Stimulated activated CD4-positive, alpha-beta T cell treated with anti-CD3 and anti-CD28 coated beads, Interleukin-2, amount 100 ng/mL, for 48 hours (primary cell): Measurements from ENCODE around the gene CES3.
A peak's percentile ranks its signal among the peaks of the same experiment; 100 is the strongest.

ENCODE experiments used
- DNase-seq, 2 donors: peaks; one replicate each; pipeline ENCODE4 v3.0.0-alpha.2; 2020

CES3 gene

DNA sequence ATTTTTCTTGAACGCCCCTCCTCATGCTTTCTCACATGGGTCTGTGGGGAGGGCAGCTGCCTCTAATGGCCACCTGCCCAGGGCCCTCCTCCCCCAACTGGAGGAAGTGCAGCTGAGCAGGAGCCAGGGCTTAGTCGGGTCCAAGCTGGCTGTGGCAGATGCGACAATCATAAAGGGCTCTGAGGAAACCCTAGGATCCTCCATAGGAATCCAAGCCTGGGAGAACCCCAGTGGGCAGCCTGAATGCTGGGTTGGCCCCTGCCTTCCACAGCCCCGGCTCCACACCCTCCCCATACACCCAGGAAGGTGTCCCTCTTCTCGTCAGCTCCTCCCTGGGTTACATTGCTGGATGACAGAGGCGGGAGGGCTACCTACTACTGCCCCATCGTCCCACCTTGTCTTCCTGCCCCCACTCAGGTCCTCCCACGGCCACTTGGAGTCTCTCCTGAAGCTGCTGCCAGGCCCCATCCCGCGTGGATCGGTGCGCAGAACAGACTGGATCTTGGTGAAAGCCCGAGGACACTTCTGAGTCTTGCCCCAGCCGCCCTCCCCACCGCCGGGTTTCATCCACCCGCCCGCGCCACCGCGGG is 52.3 kb downstream of the CES3 start:
- no peak for DNase-seq

DNA sequence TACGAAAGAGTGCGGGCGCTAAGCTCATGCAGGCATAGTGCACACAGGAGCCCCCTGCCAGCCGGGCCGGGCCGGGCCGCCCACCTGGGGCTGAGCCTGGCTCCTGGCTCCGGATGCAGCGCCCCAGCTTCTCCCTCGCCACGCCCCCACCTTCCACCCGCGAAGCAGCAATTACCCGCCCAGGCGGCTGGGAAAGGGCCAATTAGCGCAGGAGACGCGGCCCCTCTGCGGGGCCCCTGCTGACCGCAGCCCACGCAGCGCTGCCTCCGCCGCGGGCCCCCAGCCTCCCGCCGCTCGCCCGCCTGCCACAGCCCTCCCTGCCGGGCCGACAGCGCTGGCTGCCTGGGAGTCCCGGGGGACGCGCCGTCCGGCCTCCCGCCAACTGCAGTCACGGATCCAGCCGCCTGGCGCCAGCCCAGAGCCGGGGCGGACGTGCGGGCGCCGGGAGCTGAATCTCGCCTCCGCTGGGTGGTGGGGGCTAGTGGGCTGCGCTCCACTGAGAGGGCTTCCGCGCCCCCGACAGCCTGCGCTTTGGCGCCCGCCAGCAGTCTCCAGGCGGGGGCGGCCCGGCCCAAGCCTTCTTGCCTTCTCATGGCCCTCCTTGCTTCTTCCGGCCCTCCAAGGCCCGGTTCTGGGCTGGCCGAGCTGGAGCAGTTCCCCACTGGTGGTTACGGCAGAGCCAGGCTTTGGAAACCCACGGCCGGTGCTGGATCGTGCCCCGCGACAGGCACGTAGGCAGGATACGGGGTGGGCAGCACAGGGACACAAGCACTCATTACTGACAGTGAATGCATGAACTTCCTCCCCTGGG is 53.0 kb downstream of the CES3 start:
- DNase-seq = peak; percentile 76 to 78

DNA sequence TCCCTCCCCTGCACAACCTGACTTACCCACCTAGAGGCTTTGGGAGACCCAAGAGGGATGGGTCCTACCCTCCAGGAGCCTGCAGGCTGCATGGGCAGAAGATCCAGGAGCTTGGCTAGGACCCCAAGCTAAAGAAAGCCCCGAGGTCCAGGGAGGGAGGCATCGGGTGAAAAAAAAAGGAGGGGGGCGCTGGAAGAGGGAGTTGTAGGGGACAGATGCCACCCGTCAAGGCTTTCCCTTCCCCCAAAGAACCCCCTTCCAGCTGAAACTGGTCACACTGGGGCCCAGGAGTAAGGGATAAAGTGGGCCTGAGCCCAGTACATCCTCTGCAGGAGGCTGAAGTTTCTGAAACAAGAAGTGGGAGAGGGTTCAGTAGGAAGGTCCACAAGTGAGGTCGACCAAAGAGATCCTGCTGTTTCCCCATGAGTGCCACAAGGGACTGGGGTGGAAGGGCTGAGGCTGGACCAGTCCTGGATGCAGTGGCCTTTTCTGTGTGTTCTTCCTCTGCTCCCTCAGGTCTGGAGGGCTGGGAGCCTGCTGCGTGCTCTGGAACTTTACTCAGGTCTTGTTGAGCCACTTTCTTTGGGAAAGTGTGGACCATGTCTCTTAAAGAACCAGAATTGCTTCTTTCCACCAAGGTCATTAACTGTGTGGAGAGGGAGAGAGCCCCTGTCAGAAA is 53.7 kb downstream of the CES3 start:
- no peak for DNase-seq

DNA sequence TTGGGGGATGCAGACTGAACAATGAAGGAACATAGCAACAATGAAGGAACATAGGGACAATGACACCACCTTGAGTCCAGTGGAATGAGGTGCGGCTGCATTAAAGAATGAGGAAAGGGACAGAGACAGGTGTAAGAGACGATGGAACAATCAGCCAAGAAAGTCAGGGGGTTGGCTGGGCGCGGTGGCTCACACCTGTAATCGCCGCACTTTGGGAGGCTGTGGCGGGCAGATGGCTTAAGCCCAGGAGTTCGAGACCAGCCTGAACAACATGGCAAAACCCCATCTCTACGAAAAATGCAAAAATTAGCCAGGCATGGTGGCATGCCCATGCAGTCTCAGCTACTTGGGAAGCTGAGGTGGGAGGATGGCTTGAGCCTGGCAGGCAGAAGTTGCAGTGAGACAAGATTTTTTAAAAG is 54.3 kb downstream of the CES3 start:
- no peak for DNase-seq

DNA sequence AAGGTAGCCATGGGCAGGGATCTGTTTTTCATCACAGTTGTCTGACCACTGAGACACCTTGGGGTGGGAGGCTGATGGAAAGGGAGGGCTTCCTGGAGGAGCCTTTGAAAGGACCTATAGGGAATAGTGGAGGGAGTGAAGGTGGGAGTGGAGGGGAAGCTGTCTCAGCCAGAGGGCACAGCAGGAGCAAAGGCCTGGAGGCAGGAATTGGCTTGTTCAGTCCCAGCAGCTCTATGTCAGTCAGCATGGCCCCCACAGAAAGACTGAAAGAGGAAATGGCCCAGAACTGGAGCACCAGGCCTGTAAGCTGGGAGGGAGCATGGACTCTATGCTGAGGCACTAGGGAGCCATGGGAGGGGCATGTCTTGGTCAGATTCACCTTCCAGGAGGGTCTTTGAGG is 55.1 kb downstream of the CES3 start:
- DNase-seq = no peak

DNA sequence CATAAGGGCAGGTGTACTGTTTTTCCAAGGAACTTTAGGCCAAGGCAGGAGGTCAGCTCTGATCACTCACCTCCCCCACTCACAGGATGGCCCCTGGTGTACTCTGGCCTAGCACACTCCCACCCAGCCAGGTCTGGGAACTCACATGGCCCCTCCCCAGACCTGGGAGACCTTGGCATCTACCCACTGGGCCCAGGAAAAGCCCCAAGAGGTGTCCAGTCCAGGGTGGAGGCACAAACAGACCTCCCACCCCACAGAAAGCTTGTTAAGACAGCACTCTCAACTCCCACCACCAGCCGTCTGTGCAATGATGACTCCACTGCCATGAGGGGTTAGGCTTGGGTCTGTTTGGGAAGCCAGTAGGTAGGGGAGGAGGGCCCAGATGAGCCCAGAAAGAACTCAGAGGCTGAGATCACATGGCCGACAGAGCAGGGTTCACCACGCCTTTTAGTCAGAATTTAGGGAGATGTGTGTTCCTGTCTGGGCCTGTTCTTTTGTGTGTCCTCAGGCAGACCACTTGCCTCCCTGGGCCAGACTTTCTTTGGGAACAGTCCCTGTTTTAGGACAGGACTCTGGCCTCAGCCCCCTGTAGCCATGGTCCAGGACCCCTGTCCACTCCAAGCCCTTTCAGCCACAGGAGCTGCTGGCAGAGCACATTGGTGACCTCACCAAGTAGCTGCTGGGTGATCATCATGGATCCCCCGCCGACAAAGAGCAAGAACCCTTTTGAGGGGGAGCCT is 55.8 kb downstream of the CES3 start:
- DNase-seq = no peak

DNA sequence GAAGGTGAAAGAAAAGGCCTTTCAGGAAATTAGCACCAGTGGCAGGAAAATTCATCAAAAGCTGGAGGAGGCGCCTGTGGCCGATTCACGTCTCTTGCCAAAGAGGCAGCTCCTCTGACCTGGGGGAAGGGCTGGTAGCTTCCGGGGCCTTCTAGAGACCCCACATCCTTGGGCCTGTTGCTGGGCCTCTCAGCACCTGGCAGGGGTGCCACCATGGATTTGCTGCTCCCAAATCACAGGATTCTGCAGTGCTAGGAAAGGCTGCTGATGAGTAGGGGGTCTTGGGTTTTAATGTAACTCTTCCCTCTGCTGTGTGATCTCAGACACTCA is 56.3 kb downstream of the CES3 start:
- no peak for DNase-seq

DNA sequence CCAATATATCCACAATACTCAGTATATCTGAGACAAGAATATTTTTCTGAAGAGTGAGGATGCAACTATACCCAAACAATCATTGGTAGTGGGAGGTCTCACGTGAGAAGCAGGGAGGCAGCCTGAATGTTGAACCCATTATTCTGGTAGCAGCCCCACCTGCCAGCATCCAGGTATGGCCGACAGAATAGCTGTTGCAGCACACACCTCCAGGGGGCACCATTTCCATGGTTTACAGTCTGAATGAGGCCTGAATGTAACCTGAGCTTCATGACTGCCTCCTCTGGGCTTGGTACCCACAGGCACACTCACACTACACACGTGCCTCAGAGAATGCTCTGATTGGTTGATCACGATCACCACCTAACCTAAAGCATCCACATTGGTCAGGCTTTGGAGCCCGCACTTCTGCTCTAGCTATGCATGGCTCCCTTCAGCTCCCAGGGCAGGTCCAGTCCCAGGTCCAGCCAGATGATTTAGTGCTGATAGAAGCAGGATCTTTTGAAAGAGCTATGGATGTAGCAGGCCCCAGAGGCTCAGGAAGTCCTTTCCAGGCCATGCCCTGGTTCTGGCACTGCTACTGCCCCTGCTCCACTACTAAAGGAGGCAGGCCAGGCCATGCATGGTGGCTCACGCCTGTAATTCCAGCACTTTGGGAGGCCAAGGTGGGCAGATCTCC is 56.9 kb downstream of the CES3 start:
- DNase-seq = peak; percentile 92 to 94

DNA sequence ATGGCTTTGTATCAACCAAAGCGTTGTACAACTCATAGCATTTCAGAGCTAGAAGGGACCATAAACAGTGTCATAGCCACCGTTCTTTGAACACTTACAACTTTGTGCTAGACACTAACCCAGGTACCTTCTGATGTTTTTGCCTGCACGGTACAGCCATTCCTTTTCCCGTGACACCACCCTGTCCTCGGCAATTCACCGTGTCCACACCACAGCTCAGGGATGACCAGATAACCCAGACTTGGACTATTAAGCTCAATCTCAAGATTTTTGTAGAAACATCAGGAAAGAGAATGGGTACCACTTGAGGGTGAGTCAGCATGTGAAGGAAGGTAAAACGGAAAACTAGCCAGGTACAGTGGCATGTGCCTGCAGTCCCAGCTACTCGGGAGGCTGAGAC is 58.1 kb downstream of the CES3 start:
- DNase-seq = no peak

DNA sequence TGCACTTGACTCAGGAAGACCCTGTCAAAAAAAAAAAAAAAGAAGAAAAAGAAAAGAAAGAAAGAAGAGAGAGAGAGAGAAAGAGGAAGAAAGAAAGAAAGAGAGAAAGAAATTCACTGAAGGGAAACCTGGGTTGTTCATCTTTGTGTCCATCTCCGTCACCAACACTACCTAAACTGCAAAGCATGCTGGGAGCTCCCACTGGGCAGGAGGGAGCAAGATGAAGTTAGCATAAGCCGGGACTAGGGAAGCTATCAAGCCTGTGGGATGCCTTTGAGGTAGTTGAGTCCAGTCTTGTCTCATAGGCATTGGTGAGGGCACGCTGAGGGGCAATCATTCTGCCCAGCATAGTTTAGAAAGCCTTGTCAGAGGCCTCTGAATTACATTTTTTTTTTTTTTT is 60.3 kb downstream of the CES3 start:
- no peak for DNase-seq

DNA sequence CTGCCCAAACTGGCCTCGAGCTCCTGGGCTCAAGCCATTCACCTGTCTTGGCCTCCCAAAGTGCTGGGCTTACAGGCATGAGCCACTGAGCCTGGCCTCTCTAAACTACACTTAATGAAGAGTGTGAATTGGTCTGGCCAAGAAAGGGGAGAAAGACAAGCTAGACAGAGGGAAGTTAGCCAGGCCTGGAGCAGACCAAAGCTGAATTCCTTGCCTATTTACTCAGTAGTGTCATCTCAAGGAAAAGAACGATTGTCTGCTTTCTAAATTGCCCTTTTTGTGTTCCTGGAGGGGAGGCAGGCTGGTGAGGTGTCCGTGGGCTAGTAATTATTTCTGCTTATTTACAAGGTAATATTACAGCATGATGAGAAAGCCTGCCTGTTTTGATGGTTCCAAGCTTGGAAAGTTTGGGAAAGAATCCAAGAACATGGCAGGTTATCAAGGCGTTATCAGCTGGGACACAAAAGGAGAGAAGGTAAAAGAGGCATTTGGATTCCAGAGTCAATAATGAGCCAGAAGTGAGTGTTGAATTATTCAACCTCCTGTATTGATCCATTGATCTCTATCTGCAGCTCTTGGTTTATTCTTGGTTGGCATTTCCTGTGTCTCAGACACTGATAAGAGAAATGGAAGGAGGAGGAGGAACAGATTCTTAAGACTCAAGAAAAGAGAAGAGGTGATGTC is 61.6 kb downstream of the CES3 start:
- DNase-seq = no peak

DNA sequence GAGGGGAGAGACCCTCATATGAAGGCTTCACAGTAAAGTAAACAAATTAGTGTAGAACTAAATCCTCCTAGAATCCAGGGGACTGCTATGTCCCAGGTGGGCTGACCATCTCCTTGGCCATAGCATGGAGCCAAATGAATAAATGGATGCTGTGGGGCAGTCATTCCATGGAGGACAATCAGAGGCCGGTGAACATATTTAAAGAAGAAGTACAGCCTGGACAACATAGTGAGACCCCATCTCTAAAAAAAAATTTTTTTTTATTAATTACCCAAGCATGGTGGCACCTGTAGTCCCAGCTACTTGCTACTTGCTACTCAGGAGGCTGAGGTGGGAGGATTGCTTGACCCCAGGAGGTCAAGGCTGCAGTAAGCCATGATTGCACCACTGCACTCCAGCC is 62.6 kb downstream of the CES3 start:
- DNase-seq = no peak
